ENCODE results near the gene ZBTB46.

The ZBTB46 gene

DNA sequence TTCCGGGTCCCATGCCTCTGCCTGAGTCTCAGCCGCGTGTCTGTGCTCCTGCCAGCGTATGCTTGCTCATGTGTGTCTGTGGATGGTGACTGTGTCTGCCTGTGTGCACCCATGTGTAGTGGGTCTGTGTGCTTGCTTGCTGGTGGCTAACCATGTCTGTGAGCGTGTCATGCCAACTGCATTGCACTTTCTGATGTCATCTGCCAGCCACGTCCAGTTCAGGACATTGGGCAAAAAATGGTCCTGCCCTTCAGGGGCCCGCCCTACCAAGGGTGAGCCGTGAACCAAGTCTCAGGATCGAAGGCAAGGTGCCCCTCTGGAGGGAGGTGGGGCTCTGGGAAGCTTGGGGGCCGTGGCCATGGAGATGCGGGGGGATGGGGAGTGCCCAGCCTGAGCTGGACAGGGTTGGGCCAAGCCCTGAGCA is 9.4 kb upstream of the ZBTB46 start:
- in situ Hi-C loops (cut with HindIII; ENCODE audit: low sequenced_read_pairs), result no loop called here

GRCh38 chr20:63839620-63840019 is 8.6 kb upstream of the ZBTB46 start:
- in situ Hi-C loops (cut with HindIII; ENCODE audit: low sequenced_read_pairs), result no loop called here

GRCh38 chr20:63837479-63837878 is 6.4 kb upstream of the ZBTB46 start:
- in situ Hi-C loops (cut with HindIII; ENCODE audit: low sequenced_read_pairs), result no loop called here

DNA sequence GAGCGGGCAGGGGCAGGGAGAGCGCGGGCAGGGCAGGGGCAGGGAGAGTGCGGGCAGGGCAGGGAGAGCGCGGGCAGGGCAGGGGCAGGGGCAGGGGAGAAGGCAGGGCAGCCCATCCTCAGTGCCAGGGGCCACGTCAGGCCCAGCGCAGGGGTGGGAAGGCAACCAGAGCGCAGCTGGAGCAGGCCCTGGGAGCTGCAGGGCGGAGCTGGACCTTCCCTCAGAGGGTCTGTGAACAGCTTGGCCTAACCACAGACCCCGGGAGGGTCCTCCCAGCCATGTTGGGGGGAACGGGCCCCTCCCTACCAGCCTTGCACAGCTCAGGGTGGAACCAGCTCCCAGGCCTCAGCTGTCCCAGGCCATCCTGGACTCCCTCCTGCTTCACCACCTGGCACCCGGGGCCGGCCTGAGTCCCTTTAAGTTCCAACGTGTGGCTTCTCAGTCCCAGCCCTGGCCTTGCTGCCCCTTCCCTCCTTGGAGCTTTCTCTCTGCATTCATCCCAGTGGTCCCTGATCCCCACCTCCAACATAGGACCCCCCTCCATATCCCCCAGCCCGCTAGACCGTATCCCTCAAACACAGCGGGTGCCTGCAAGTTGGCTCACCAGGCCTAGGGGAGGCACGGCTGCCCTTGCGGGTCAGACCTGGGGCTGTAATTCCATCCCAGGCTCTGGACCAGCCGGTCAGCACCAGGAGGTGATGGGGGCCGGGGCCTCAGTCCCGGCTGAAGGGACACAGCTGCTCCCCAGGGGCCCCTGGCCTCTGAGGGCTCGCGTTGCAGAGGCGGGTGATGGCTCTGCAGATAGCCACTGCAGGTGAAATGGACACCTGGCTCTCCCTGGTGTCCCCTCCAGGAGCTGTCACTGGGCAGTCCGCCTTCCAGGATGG is 5.6 kb upstream of the ZBTB46 start:
- in situ Hi-C loops (cut with HindIII; ENCODE audit: low sequenced_read_pairs), result no loop called here

GRCh38 chr20:63835021-63835858 is 4.2 kb upstream of the ZBTB46 start:
- in situ Hi-C loops (cut with HindIII; ENCODE audit: low sequenced_read_pairs), result no loop called here

- in situ Hi-C loops (cut with HindIII; ENCODE audit: low sequenced_read_pairs), result no loop called here
Observed at GRCh38 chr20:63834491-63834880, 3.4 kb upstream of the ZBTB46 start.

DNA sequence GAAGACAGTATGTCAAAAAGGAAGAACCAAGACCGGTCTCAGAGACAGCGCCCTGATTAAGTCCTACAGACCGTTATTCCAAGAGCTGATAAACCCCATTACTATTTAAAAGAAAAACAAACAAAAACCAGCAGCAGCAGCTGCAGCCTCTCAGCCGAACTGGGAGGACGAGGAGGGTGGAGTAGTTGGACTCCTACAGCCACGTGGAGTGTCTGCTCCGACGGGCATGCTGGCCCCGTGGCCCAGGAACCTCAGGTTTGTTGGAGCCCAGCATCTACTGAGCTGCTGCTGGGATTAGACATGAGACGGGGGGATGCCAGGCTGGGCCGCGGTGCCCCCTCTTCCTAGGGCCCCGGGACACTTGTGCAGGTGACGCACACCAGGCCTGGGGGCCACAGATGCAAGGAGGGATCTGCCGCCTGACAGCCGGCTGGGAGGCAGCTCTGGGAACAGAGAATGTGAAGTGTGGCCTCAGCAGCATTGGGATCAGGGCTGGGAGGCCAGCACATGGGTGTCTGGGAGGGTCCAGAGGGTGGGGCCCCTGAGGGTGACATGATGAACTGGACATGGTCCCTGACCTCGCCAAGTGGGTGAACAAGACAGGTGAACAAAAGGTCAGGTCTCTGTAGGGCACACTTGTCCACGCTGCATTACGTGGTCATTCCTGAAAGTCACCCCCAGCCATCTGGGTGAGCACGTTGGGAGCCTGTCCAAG is 2.9 kb upstream of the ZBTB46 start:
- in situ Hi-C loops (cut with HindIII; ENCODE audit: low sequenced_read_pairs), result no loop called here

GRCh38 chr20:63831993-63832686 is 1.1 kb upstream of the ZBTB46 start:
- in situ Hi-C loops (cut with HindIII; ENCODE audit: low sequenced_read_pairs), result no loop called here

- in situ Hi-C loops (cut with HindIII; ENCODE audit: low sequenced_read_pairs), result no loop called here
Observed at GRCh38 chr20:63831646-63831992, 555 bp upstream of the ZBTB46 start.

GRCh38 chr20:63829945-63830835 is 874 bp downstream of the ZBTB46 start:
- in situ Hi-C loops (cut with HindIII; ENCODE audit: low sequenced_read_pairs), result loop anchor here (5.0 kb wide), 1 partner anchor 103 kb away; no protein-coding TSS in a partner anchor

GRCh38 chr20:63829603-63829944 is 1.5 kb downstream of the ZBTB46 start:
- in situ Hi-C loops (cut with HindIII; ENCODE audit: low sequenced_read_pairs), result loop anchor here (5.0 kb wide), 1 partner anchor 102 kb away; no protein-coding TSS in a partner anchor

DNA sequence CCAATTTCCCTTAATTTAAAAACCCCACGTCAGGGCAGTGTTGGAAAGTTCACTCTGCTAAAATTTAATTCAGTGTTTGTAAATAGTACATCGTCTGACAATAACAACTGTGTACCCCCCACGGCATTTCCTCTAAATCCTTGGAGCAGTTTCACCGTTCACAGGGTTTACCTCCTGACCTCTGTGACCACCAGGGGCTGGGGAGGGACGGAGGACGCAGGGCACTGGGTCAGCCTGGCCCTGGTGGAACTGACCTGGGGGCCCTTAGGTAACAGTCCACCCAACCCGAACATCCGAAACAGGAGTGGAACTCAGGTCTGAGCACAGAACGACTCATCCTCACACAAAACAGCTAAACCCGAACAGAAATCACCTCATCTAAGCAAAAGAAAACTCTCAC is 2.1 kb downstream of the ZBTB46 start:
- in situ Hi-C loops (cut with HindIII; ENCODE audit: low sequenced_read_pairs), result loop anchor here (5.0 kb wide), 1 partner anchor 102 kb away; no protein-coding TSS in a partner anchor

DNA sequence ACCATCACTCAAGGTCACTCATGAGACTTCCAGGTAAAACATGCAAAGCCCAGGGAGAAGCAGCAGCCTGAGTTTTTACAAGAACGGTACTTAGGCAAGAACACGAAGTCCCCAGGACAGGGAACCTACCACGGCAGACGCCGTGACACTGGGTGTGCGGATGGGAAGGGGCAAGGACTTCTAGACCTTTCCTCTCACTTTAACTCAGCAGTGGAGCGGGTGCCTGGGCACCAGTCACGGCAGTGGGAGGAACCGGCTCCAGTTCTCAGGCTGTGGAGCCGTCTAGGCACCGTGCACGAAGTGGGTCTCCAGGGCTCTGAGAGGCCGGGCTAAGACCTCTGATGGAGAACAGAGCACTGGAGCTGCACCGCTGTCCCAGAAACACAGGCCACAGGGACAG is 2.5 kb downstream of the ZBTB46 start:
- in situ Hi-C loops (cut with HindIII; ENCODE audit: low sequenced_read_pairs), result loop anchor here (5.0 kb wide), 1 partner anchor 101 kb away; no protein-coding TSS in a partner anchor

- in situ Hi-C loops (cut with HindIII; ENCODE audit: low sequenced_read_pairs), result loop anchor here (5.0 kb wide), 1 partner anchor 101 kb away; no protein-coding TSS in a partner anchor
Observed at GRCh38 chr20:63828124-63828523, 2.9 kb downstream of the ZBTB46 start.

DNA sequence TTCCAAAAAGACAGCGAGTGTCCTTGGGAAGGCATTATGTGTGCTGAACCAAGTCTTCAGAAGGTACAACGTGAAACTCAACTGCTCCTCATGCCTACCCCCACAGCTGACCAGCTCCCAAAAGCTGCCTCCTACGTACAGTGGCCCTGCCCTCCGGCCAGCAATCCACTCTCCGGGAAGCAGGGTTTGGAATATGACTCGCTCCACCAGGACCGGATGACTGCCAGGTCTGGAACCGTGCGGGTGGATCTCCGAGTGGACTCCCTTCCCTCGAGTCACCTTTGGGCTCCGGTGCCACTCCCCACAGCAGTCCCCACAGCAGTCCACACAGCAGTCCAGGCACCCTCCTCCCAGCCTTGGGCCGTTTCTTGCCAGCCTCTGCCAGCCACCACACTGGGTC is 4.3 kb downstream of the ZBTB46 start:
- in situ Hi-C loops (cut with HindIII; ENCODE audit: low sequenced_read_pairs), result loop anchor here (5.0 kb wide), 1 partner anchor 99 kb away; no protein-coding TSS in a partner anchor

DNA sequence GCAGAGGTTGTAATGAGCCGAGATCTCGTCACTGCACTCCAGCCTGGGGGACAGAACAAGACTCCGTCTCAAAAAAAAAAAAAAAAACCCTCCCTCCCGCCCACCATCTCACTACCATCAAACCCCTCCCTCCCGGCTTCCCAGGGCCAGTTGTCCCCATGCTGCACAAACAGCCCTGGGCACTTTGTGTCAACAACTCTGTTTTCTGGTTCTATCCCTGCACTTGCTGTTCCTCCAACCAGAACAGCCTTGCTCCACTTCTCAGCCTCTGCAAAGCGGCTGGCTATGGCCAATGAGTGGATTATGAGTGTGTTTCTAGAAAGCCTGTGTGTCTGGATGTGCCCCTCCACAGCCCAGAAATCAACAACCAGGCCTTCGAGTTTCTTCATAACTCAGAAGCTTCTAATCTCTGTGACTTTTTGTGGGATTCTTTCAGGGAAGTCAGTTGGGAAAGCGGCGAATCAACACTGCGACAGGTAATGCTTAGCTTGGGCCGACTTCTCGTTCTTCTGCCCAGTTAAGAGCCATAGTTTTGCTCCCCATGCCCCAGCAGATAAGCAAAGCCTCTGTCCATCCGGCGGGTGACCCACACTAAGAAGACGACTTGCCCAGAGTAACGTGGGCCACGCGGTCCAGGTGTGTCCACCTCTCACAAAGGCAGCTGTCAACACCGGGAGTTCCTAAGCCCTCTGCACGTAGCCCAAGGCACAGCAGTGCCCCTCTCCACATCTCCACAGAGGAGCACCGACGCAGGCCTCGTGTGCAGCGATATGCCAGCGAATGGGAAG is 5.5 kb downstream of the ZBTB46 start:
- in situ Hi-C loops (cut with HindIII; ENCODE audit: low sequenced_read_pairs), result loop anchor here (5.0 kb wide), 1 partner anchor 98 kb away; no protein-coding TSS in a partner anchor

GRCh38 chr20:63823691-63824311 is 7.3 kb downstream of the ZBTB46 start:
- in situ Hi-C loops (cut with HindIII; ENCODE audit: low sequenced_read_pairs), result no loop called here

- in situ Hi-C loops (cut with HindIII; ENCODE audit: low sequenced_read_pairs), result no loop called here
Observed at GRCh38 chr20:63822276-63822696, 8.8 kb downstream of the ZBTB46 start.
